IMR-90 (cell line): ENCODE measurements around the gene TSPAN1. TPM values are rescaled to one million over a fixed set of nuclear protein-coding genes. Genes with fewer than 3 reads are reported as not detected.

Experiments used
- ATAC-seq: fragments of 200-7000 bp; cut with Tn5 transposase; 2 replicates; pipeline ENCODE4 v1.9.1; 2020; ENCODE audit warnings: low read depth, mild to moderate bottlenecking, moderate library complexity
- BruUV-seq: library from RNA; stranded (reverse); fragments of 400-500 nt; replicated peaks from 2 replicates; lab custom pipeline; 2021; lab: Mats Ljungman, UMichigan
- CTCF ChIA-PET: fragments of 300-600 bp; formaldehyde crosslinking; extraction: SDS; loops from one replicate; lab custom pipeline; 2021; ENCODE audit warnings: antibody characterized with exemption; lab: Yijun Ruan, JAX
- POLR2A ChIA-PET: fragments of 300-600 bp; sonication (Branson Sonifier 250); formaldehyde crosslinking; loops from one replicate; lab custom pipeline; 2022; ENCODE audit warnings: antibody characterized with exemption; ENCODE audit not compliant: unreplicated experiment; lab: Charles Lee
- DNase-seq: peaks from one replicate; pipeline ENCODE4 v3.0.0; 2013
- H2AFZ ChIP-seq: replicated peaks from 2 replicates; pipeline ENCODE3; 2013; ENCODE audit warnings: low read length, mild to moderate bottlenecking; ENCODE audit not compliant: poor library complexity
- H2AK5ac ChIP-seq: 2 replicates; pipeline ENCODE4 v1.6.1; 2013; ENCODE audit warnings: low read depth, low read length, inconsistent platforms
- H2AK9ac ChIP-seq: replicated peaks from 2 replicates; pipeline ENCODE3; 2013; ENCODE audit warnings: mild to moderate bottlenecking, low read depth, low read length, moderate library complexity; ENCODE audit not compliant: poor library complexity
- H2BK120ac ChIP-seq: 2 replicates; pipeline ENCODE4 v1.6.1; 2013; ENCODE audit warnings: low read depth, low read length, inconsistent platforms
- H2BK15ac ChIP-seq: 3 replicates; pipeline ENCODE4 v1.6.1; 2013; ENCODE audit warnings: low read depth, low read length, inconsistent platforms
- H2BK20ac ChIP-seq: 2 replicates; pipeline ENCODE4 v1.6.1; 2013; ENCODE audit warnings: low read depth, mild to moderate bottlenecking, inconsistent platforms, low read length, moderate library complexity
- H2BK5ac ChIP-seq: 2 replicates; pipeline ENCODE4 v1.6.1; 2013; ENCODE audit warnings: mild to moderate bottlenecking, low read depth, low read length, inconsistent platforms; ENCODE audit not compliant: poor library complexity, severe bottlenecking
- H3K14ac ChIP-seq: replicated peaks from 2 replicates; pipeline ENCODE4 v1.6.1; 2013; ENCODE audit warnings: low read depth, low read length, inconsistent platforms
- H3K18ac ChIP-seq: 2 replicates; pipeline ENCODE4 v1.6.1; 2013; ENCODE audit warnings: low read depth, low read length, control low read depth
- H3K23ac ChIP-seq: 2 replicates; pipeline ENCODE4 v1.6.1; 2013; ENCODE audit warnings: low read depth, low read length, inconsistent platforms
- H3K27ac ChIP-seq: 2 replicates; pipeline ENCODE4 v1.5.1; 2013; ENCODE audit warnings: mild to moderate bottlenecking, control low read depth, low read length; ENCODE audit not compliant: insufficient read depth
- H3K27me3 ChIP-seq: 2 replicates; pipeline ENCODE4 v1.6.1; 2013; ENCODE audit warnings: low read length; ENCODE audit not compliant: control insufficient read depth, insufficient read depth
- H3K36me3 ChIP-seq: 2 replicates; pipeline ENCODE4 v1.6.1; 2013; ENCODE audit warnings: low read length, mixed read lengths; ENCODE audit not compliant: control insufficient read depth, insufficient read depth
- H3K4ac ChIP-seq: 2 replicates; pipeline ENCODE4 v1.6.1; 2013; ENCODE audit warnings: low read depth, low read length, inconsistent platforms
- H3K4me1 ChIP-seq: 2 replicates; pipeline ENCODE4 v1.6.1; 2013; ENCODE audit warnings: low read length, mixed read lengths; ENCODE audit not compliant: control insufficient read depth, insufficient read depth
- H3K4me2 ChIP-seq: 2 replicates; pipeline ENCODE4 v1.6.1; 2013; ENCODE audit warnings: low read depth, mild to moderate bottlenecking, control low read depth, low read length, moderate library complexity
- H3K4me3 ChIP-seq: 2 replicates; pipeline ENCODE4 v1.5.1; 2013; ENCODE audit warnings: low read depth, mild to moderate bottlenecking, control low read depth, low read length, moderate library complexity; ENCODE audit not compliant: insufficient read depth
- H3K56ac ChIP-seq: 2 replicates; pipeline ENCODE4 v1.6.1; 2013; ENCODE audit warnings: low read length, inconsistent platforms; ENCODE audit not compliant: insufficient read depth; ENCODE audit errors: extremely low read depth
- H3K79me1 ChIP-seq, 2 experiments: 2 replicates each; pipeline ENCODE4 v1.6.1; 2013; ENCODE audit warnings: low read length in 2 of 2, inconsistent platforms in 1 of 2, low read depth in 1 of 2
- H3K9ac ChIP-seq: 2 replicates; pipeline ENCODE4 v1.6.1; 2013; ENCODE audit warnings: low read depth, low read length, control low read depth
- H3K9me1 ChIP-seq: 2 replicates; pipeline ENCODE4 v1.6.1; 2013; ENCODE audit warnings: low read length, inconsistent platforms; ENCODE audit not compliant: insufficient read depth
- H3K9me3 ChIP-seq: 2 replicates; pipeline ENCODE4 v1.6.1; 2013; ENCODE audit warnings: low read length; ENCODE audit not compliant: control insufficient read depth, insufficient read depth
- H4K20me1 ChIP-seq: 2 replicates; pipeline ENCODE4 v1.6.1; 2013; ENCODE audit warnings: low read length, inconsistent platforms; ENCODE audit not compliant: insufficient read depth
- H4K5ac ChIP-seq: 2 replicates; pipeline ENCODE4 v1.6.1; 2013; ENCODE audit warnings: mild to moderate bottlenecking, low read depth, low read length, control low read depth
- H4K8ac ChIP-seq, 2 experiments: 2 replicates each; pipeline ENCODE4 v1.6.1; 2013; ENCODE audit warnings: low read depth in 2 of 2, low read length in 2 of 2, control low read depth in 1 of 2, inconsistent platforms in 1 of 2
- H4K91ac ChIP-seq: 2 replicates; pipeline ENCODE4 v1.6.1; 2013; ENCODE audit warnings: low read depth, low read length, inconsistent platforms; ENCODE audit not compliant: insufficient read depth
- CHD1 ChIP-seq: IDR thresholded peaks from 2 replicates; pipeline ENCODE4 v1.6.1; 2012; ENCODE audit warnings: low read depth, low read length, improper control_type of control experiment
- FOS ChIP-seq: fragments of 150-350 bp; IDR thresholded peaks from 2 replicates; pipeline ENCODE4 v1.6.1; 2016; ENCODE audit warnings: low read depth, low read length
- MAFK ChIP-seq: IDR thresholded peaks from 2 replicates; pipeline ENCODE4 v1.6.1; 2012; ENCODE audit warnings: low read depth, low read length, improper control_type of control experiment
- MAZ ChIP-seq: IDR thresholded peaks from 2 replicates; pipeline ENCODE4 v1.6.1; 2012; ENCODE audit warnings: low read depth, mild to moderate bottlenecking, low read length, improper control_type of control experiment, moderate library complexity, borderline replicate concordance
- NFE2L2 ChIP-seq: fragments of 150-350 bp; IDR thresholded peaks from 2 replicates; pipeline ENCODE4 v1.6.1; 2016; ENCODE audit warnings: low read depth, mild to moderate bottlenecking, low read length
- RAD21 ChIP-seq: IDR thresholded peaks from 2 replicates; pipeline ENCODE4 v1.6.1; 2012; ENCODE audit warnings: low read length, improper control_type of control experiment
- RFX5 ChIP-seq: IDR thresholded peaks from 2 replicates; pipeline ENCODE4 v1.8.0; 2012; ENCODE audit warnings: low read depth, mild to moderate bottlenecking, low read length, moderate library complexity
- WGBS, 2 experiments: methylation state at CpG; one replicate each; pipeline versions ENCODE4 v1.1.5 to v1.1.7; 2013; ENCODE audit warnings: missing lambda C conversion rate in 2 of 2; ENCODE audit not compliant: insufficient read length in 1 of 2; ENCODE audit errors: extremely low coverage in 2 of 2; 5-methylcytosine and 5-hydroxymethylcytosine counted together
- dilution Hi-C: fragments of 300-500 bp; cut with HindIII; formaldehyde crosslinking; loops from one replicate; pipeline ENCODE4 v1.14.3; 2018; ENCODE audit warnings: low sequenced_read_pairs; ENCODE audit not compliant: unreplicated experiment
- in situ Hi-C: fragments of 300-500 bp; cut with MboI; formaldehyde crosslinking; loops from 3 replicates; pipeline ENCODE4 v1.14.3; 2019; ENCODE audit warnings: low sequenced_read_pairs, inconsistent platforms, mixed read lengths
- intact Hi-C: fragments of 100-400 bp; cut with micrococcal nuclease; formaldehyde crosslinking; loops from 2 replicates; pipeline ENCODE4 v1.10.0; 2022
- polyA plus RNA-seq, 3 experiments: library from polyadenylated mRNA; depleted of rRNA; stranded (reverse); fragments of >200 nt; gene quantifications; 2 replicates each; pipeline ENCODE4 v1.2.3, GENCODE V29; 2012; ENCODE audit warnings: low replicate concordance in 1 of 3
- total RNA-seq: library from RNA; depleted of rRNA; stranded (reverse); fragments of >200 nt; gene quantifications from 2 replicates; pipeline ENCODE4 v1.2.3, GENCODE V29; 2012

TSPAN1 gene
- total and polyA plus RNA-seq, 2 of the 4 experiments (the other 2 are of a cell fraction): 0.18 to 0.82 TPM

- Histone ChIP-seq H3K23ac (peak overlapping the region; percentile 66; the same call in 1 of the 2 replicates), H3K4me2 (no peak overlapping the region), H3K79me1 (peaks cover 14 to 45% of the 10 kb centered on the region in 2 experiments), H3K27me3 (no peaks in the 10 kb centered on the region), H4K91ac (no peak overlapping the region), H3K36me3 (peaks cover 11% of the 10 kb centered on the region), H3K9me1 (peaks cover 3% of the 10 kb centered on the region; the same call in 1 of the 2 replicates), H4K5ac (no peak overlapping the region), H3K9ac (no peak overlapping the region), H3K4ac (no peak overlapping the region; the same call in 1 of the 2 replicates), H2AK5ac (no peak overlapping the region), H3K4me3 (no peak overlapping the region), H3K18ac (no peak overlapping the region), H2AFZ (no peak overlapping the region), H2BK20ac (no peak overlapping the region), H3K27ac (no peak overlapping the region), H4K20me1 (no peaks in the 10 kb centered on the region), H2BK15ac (no peak overlapping the region), H3K14ac (no peak overlapping the region), H3K9me3 (no peaks in the 10 kb centered on the region), H3K4me1 (peaks cover 4% of the 10 kb centered on the region; the same call in 1 of the 2 replicates), H4K8ac (peak overlapping the region in 1 of 2 experiments; percentile 35; a peak in 2 of 4 replicates), H3K56ac (no peak overlapping the region), H2BK5ac (no peak overlapping the region), H2AK9ac (no peak overlapping the region), H2BK120ac (no peak overlapping the region)
- intact Hi-C loops: no loop called here
- no TSS peak for BruUV-seq
- DNase-seq: no peak
- ATAC-seq: no peak
- no CpG with 5 or more reads among the region's 3 CpGs for WGBS, 2 experiments
- dilution Hi-C loops: loop anchor here (25.0 kb wide), 1 partner anchor 162 kb away; no protein-coding TSS in a partner anchor
- ChIA-PET CTCF (interaction anchor here (1.6 kb wide), 2 partner anchors 16 to 24 kb away, joined by 4 to 8 read pairs; no protein-coding TSS in a partner anchor), POLR2A (no interaction called here)
- TF ChIP-seq MAZ (no peak), FOS (no peak), RFX5 (no peak), CHD1 (no peak), RAD21 (no peak), MAFK (no peak), NFE2L2 (no peak)
- in situ Hi-C loops: no loop called here
Measured at GRCh38 chr1:46199233-46199749, 24.4 kb downstream of the TSPAN1 start.
